ENCODE measurements around the gene HUS1.

- TF ChIP-seq CTCF (IDR thresholded peaks at IDR 0.05), result no peak
- no peak for TF ChIP-seq POLR2A (IDR thresholded peaks at IDR 0.05)
Observed at GRCh38 chr7:47914717-47915615, 64.4 kb downstream of the HUS1 start.

All from testis (tissue), 2 donors.